ENCODE measurements around the gene TCEA2.
A peak's percentile ranks its signal among the peaks of the same experiment; 100 is the strongest.

The TCEA2 gene

DNA sequence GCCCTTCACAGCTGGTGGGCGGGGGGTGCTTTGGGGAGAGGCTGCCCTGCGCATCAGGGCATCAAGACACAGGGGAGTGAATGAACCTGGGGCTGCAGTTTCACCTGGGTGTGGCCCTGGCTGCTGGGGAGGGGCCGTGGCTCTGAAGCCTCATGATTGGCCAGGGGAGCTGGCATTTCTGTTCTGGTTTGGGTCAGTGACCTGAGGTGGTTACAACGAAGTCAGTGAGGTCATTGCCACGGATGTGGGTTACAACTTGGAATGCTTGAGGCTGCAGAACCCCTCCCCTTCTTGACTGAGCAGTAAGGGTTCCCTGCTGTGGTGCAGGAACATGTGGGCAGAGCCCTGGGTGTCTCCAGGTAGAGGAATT is 3.0 kb downstream of the TCEA2 start:
- TF ChIP-seq, protein P1, sequence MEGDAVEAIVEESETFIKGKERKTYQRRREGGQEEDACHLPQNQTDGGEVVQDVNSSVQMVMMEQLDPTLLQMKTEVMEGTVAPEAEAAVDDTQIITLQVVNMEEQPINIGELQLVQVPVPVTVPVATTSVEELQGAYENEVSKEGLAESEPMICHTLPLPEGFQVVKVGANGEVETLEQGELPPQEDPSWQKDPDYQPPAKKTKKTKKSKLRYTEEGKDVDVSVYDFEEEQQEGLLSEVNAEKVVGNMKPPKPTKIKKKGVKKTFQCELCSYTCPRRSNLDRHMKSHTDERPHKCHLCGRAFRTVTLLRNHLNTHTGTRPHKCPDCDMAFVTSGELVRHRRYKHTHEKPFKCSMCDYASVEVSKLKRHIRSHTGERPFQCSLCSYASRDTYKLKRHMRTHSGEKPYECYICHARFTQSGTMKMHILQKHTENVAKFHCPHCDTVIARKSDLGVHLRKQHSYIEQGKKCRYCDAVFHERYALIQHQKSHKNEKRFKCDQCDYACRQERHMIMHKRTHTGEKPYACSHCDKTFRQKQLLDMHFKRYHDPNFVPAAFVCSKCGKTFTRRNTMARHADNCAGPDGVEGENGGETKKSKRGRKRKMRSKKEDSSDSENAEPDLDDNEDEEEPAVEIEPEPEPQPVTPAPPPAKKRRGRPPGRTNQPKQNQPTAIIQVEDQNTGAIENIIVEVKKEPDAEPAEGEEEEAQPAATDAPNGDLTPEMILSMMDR (IDR thresholded peaks at IDR 0.05) = no peak
- H3K4me1 Mint-ChIP-seq = peaks cover 34% of the 10 kb centered on the region
- H3K9me3 Mint-ChIP-seq = no peaks in the 10 kb centered on the region
- H3K36me3 Mint-ChIP-seq (ENCODE audit: low read depth) = no peaks in the 10 kb centered on the region
- DNase-seq = no peak
- no peak overlapping the region for H3K27ac Mint-ChIP-seq
- no peak overlapping the region for H3K4me3 Mint-ChIP-seq
- H3K27me3 Mint-ChIP-seq (ENCODE audit: low read depth, poor library complexity) = no peaks in the 10 kb centered on the region

GRCh38 chr20:64067005-64067632 is 4.1 kb downstream of the TCEA2 start:
- Mint-ChIP-seq H3K27ac (peak overlapping the region; percentile 24), H3K9me3 (no peaks in the 10 kb centered on the region), H3K36me3 (ENCODE audit: low read depth) (no peaks in the 10 kb centered on the region), H3K4me3 (no peak overlapping the region), H3K27me3 (ENCODE audit: low read depth, poor library complexity) (no peaks in the 10 kb centered on the region), H3K4me1 (peaks cover 31% of the 10 kb centered on the region)
- TF ChIP-seq, protein P1 (IDR thresholded peaks at IDR 0.05) = no peak
- no peak for DNase-seq

- no peak for DNase-seq
- H3K9me3 Mint-ChIP-seq = no peaks in the 10 kb centered on the region
- no peaks in the 10 kb centered on the region for H3K27me3 Mint-ChIP-seq (ENCODE audit: low read depth, poor library complexity)
These were observed 4.8 kb downstream of the TCEA2 start for GRCh38 chr20:64067733-64068307.

DNA sequence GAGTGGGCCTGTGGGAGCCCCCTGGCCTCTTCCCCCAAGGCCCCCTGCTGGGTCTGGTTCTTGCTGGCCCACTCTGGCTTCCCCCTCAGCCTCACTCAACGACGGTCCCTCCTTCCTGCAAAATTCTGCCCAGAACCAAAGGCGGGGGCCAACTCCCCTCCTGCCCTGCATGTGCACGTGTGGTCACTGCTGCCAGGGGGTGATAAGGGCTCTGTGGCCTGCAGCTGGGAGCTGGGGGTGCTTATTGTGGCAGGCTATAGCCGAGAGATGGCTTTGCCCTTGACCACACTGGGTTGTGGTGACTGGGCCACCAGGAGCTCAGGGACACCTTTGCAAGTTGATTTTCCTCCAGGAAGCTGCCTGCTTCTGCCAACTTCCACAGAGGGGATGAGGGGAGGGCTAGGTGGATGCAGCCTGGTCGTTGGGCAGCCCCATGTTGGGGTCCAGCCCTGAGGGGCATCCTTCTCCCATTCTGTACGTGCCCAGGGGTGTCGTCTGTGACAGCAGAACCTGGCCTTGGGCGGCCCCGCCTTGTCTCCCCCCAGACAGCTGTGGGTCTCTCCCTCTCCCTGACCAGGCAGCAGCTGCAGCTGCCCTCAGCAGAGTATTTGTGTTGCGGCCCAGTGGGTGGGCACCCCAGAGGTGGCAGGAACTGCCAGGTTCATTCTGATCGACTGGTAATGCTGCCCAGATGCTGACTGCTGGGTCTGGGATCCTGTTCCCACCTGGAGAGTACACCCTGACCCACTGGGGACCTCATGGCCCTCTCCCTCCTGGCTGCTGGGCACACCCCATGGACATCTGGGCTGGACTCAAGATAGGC is 5.6 kb downstream of the TCEA2 start:
- no peak for DNase-seq
- Mint-ChIP-seq H3K27me3 (ENCODE audit: low read depth, poor library complexity) (no peaks in the 10 kb centered on the region), H3K9me3 (no peaks in the 10 kb centered on the region), H3K36me3 (ENCODE audit: low read depth) (no peaks in the 10 kb centered on the region), H3K4me3 (no peak overlapping the region), H3K4me1 (peaks cover 25% of the 10 kb centered on the region), H3K27ac (no peak overlapping the region)
- TF ChIP-seq, protein P1 (IDR thresholded peaks at IDR 0.05) = no peak

More at GRCh38 chr20:64067733-64068307, 4.8 kb downstream of the TCEA2 start:
- Mint-ChIP-seq H3K4me3 (no peak overlapping the region), H3K36me3 (ENCODE audit: low read depth) (no peaks in the 10 kb centered on the region), H3K4me1 (peaks cover 26% of the 10 kb centered on the region), H3K27ac (no peak overlapping the region)
- TF ChIP-seq, protein P1 (IDR thresholded peaks at IDR 0.05) = no peak

DNA sequence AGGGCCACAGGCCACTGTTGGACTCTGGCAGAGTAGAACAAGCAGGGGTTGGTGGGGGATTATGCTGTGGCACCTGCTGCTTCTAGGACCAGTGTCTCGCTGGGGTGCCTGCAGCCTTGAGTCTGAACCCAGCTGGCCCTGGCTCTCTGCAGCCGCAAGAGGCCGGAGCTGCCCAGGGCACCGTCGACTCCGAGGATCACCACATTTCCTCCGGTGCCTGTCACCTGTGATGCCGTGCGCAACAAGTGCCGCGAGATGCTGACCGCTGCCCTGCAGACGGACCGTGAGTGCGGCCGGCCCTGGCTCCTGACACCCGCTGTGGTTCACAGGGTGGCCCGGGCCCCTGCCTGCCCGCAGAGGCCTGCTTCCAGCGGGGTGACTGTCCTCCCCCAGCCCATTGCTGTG is 6.2 kb downstream of the TCEA2 start:
- TF ChIP-seq, protein P1 (IDR thresholded peaks at IDR 0.05) = no peak
- Mint-ChIP-seq H3K9me3 (no peaks in the 10 kb centered on the region), H3K36me3 (ENCODE audit: low read depth) (no peaks in the 10 kb centered on the region), H3K4me3 (no peak overlapping the region), H3K27ac (no peak overlapping the region), H3K27me3 (ENCODE audit: low read depth, poor library complexity) (no peaks in the 10 kb centered on the region), H3K4me1 (peaks cover 19% of the 10 kb centered on the region)
- no peak for DNase-seq

Measured in nephron progenitor cell (in vitro differentiated cells).